ENCODE measurements around the gene PRKACA.

GRCh38 chr19:14149509-14149994, 32.0 kb upstream of the PRKACA start:
- TF ChIP-seq NR2C1 (IDR thresholded peaks at IDR 0.05) (no peak), POLR2A (IDR thresholded peaks at IDR 0.05; ENCODE audit: low read depth, low read length) (no peak), MYC (IDR thresholded peaks at IDR 0.05; ENCODE audit: insufficient read depth, insufficient read length, insufficient replicate concordance, low read length, severe bottlenecking) (no peak), CTCF (IDR thresholded peaks at IDR 0.05 in 2 of 3, conservative IDR thresholded peaks at IDR 0.05 in 1 of 3; ENCODE audit: control insufficient read depth in 2 of 3, extremely low read depth in 1 of 3, insufficient read depth in 1 of 3, low read depth in 3 of 3, low read length in 3 of 3) (no peak), ZNF687 (IDR thresholded peaks at IDR 0.05) (no peak), ESRRA (IDR thresholded peaks at IDR 0.05; ENCODE audit: low read length) (no peak), USF1 (IDR thresholded peaks at IDR 0.05; ENCODE audit: borderline replicate concordance, extremely low read length, insufficient read depth, low read depth, low read length) (no peak), TARDBP (IDR thresholded peaks at IDR 0.05; ENCODE audit: borderline replicate concordance) (no peak), RFX5 (IDR thresholded peaks at IDR 0.05; ENCODE audit: low read depth, low read length) (no peak), CHD1 (IDR thresholded peaks at IDR 0.05; ENCODE audit: low read depth, low read length) (no peak), ATF3 (IDR thresholded peaks at IDR 0.05; ENCODE audit: borderline replicate concordance, extremely low read depth, low read depth, low read length) (no peak)

Data from GM12878 (cell line).